NCI-H1930 (cell line): ENCODE results near the gene KCNA3.

Experiments used
- DNase-seq, 2 experiments: peaks; one replicate each; lab custom pipeline; 2025; lab: John Stamatoyannopoulos, UW

KCNA3 gene

GRCh38 chr1:110639724-110640386 is 34.9 kb downstream of the KCNA3 start:
- DNase-seq: no peak

- no peak for DNase-seq
Measured at GRCh38 chr1:110638556-110638955, 36.2 kb downstream of the KCNA3 start.

- no peak for DNase-seq
Measured at GRCh38 chr1:110638058-110638457, 36.7 kb downstream of the KCNA3 start.

- no peak for DNase-seq
Measured at GRCh38 chr1:110637475-110637874, 37.3 kb downstream of the KCNA3 start.

- DNase-seq: no peak
Measured at GRCh38 chr1:110636149-110636935, 38.4 kb downstream of the KCNA3 start.

GRCh38 chr1:110635434-110635833 is 39.3 kb downstream of the KCNA3 start:
- DNase-seq: no peak

GRCh38 chr1:110634455-110635311 is 40.1 kb downstream of the KCNA3 start:
- DNase-seq: no peak

GRCh38 chr1:110634086-110634454 is 40.7 kb downstream of the KCNA3 start:
- no peak for DNase-seq

GRCh38 chr1:110633646-110634030 is 41.1 kb downstream of the KCNA3 start:
- DNase-seq: no peak

- no peak for DNase-seq
Measured at GRCh38 chr1:110631836-110632620, 42.7 kb downstream of the KCNA3 start.

- peak; percentile 49 to 64 for DNase-seq
Measured at GRCh38 chr1:110630839-110631663, 43.7 kb downstream of the KCNA3 start.

- no peak for DNase-seq
Measured at GRCh38 chr1:110628323-110629105, 46.2 kb downstream of the KCNA3 start.

GRCh38 chr1:110627764-110628163 is 47.0 kb downstream of the KCNA3 start:
- DNase-seq: no peak

- no peak for DNase-seq
Measured at GRCh38 chr1:110626889-110627288, 47.9 kb downstream of the KCNA3 start.
